ENCODE data around the gene FANCC.

Gene FANCC

DNA sequence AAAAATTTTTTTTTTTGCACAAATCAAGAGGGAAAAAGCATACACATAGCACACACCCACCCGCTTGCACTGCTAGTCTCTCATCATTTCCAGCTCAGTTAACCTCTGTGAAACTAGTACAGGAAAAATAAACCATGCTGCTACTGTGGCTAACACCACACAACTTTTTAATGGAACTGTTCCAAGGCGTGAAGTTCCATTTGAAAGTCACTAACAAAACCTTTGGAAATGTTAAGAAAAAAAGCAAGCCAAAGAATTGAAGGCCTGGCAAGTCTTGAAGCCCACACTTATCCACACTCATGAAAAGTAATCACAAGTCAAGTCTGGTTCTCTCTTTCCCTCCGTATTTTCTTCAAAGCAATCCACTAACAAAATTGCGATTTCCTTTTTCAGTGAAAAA is 116.3 kb downstream of the FANCC start:
- H3K4me3 ChIP-seq (ENCODE audit: low read depth, low read length) = no peak overlapping the region
- TF ChIP-seq CTCF (IDR thresholded peaks at IDR 0.05; ENCODE audit: low read depth, low read length) = no peak

DNA sequence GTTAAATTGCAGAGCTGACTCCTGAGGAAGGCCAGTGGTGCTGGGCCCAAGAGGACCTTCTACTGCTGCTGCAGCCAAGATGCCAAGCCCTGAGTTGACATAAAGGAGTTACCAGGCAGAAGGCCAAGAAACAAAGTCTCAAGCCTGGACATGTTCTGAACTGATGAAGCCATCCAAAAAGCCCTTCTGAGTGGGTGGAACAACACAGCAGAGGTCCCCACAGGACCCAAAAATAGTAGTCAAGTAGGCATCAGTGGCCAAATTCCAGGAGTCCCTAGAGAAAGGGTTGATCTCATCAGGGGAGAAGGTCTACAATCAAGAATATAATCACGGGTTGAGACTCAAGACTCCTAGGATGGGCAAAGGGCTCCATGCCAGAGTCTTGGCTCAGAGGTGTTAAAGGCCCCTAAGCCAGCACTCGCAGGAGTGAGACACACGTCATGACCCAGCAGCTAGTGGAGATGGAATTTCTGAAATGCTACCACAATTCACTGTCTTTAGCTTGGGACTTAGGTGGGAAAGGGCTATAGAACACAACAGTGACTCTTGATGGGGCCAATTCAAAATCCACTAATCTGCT is 119.7 kb downstream of the FANCC start:
- H3K4me3 ChIP-seq (ENCODE audit: low read depth, low read length) = no peak overlapping the region
- TF ChIP-seq CTCF (IDR thresholded peaks at IDR 0.05; ENCODE audit: low read depth, low read length) = no peak

GRCh38 chr9:95193480-95193879 is 124.0 kb downstream of the FANCC start:
- TF ChIP-seq CTCF (IDR thresholded peaks at IDR 0.05; ENCODE audit: low read depth, low read length) = no peak
- H3K4me3 ChIP-seq (ENCODE audit: low read depth, low read length) = no peak overlapping the region

DNA sequence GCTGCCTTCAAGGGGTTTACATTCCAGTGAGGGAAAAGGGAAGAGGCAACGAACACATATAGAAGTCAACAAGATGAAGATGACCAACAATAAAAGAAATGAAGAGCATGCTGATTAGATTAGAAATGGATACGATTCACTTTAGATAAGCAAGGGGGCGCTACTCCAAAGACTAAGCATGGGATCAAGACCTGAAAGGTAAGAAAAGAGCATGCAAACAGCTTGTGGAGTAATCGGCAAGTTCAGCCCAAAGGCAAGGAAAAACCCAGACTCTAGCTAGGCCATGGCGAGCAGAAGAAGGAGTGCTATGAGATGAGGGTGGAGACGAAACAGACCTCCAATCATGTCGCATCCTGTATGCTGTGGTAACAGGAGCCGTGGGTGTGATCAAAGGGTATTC is 124.4 kb downstream of the FANCC start:
- no peak overlapping the region for H3K4me3 ChIP-seq (ENCODE audit: low read depth, low read length)
- no peak for TF ChIP-seq CTCF (IDR thresholded peaks at IDR 0.05; ENCODE audit: low read depth, low read length)

- no peak for TF ChIP-seq CTCF (IDR thresholded peaks at IDR 0.05; ENCODE audit: low read depth, low read length)
- H3K4me3 ChIP-seq (ENCODE audit: low read depth, low read length) = no peak overlapping the region
Observed at GRCh38 chr9:95192631-95193030, 124.9 kb downstream of the FANCC start.

- no peak overlapping the region for H3K4me3 ChIP-seq (ENCODE audit: low read depth, low read length)
- no peak for TF ChIP-seq CTCF (IDR thresholded peaks at IDR 0.05; ENCODE audit: low read depth, low read length)
Observed at GRCh38 chr9:95190413-95190812, 127.1 kb downstream of the FANCC start.

- peak overlapping the region; percentile 31 for H3K4me3 ChIP-seq (ENCODE audit: low read depth, low read length)
- TF ChIP-seq CTCF (IDR thresholded peaks at IDR 0.05; ENCODE audit: low read depth, low read length) = no peak
Observed at GRCh38 chr9:95189251-95190098, 128.0 kb downstream of the FANCC start.

Data from WI38 (cell line).